GM12872 (cell line): Measurements from ENCODE around the gene CNST.

Source experiments
- CTCF ChIP-seq: IDR thresholded peaks from 3 replicates; pipeline ENCODE4 v1.5.1; 2011; ENCODE audit warnings: low read depth, mild to moderate bottlenecking, low read length, moderate library complexity; ENCODE audit not compliant: insufficient read depth

Gene CNST

GRCh38 chr1:246698466-246699094 is 132.3 kb downstream of the CNST start:
- no peak for TF ChIP-seq CTCF

DNA sequence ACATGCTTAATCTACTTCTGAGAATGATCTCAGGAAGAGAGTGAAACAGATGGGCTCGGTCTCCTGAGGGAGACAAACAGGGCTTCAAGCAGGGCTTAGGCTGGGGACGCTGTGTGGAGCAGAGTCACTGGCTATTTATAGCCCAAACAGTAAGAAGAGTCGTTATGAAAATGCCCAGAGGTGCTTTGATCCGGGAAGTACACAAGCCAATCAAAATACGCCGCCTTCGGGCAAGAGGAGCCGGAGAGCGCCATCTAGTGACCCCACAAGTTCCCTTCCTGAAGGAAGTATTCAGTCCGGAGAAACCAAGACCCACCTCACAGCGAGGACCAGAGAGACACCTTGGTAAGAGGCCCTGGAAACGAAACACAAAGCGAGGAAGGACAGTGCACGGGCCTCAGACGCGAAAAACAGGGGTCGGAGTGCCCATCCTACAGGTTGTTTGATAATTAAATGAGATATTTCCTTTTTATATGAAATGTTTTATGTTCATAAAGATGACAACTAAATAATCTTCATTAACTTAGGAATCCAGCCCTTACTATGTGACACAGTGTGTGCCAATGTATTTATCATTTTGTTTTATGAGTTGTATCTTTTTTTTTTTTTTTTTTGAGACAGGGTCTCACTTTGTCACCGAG is 133.0 kb downstream of the CNST start:
- peak; percentile 90 for TF ChIP-seq CTCF

DNA sequence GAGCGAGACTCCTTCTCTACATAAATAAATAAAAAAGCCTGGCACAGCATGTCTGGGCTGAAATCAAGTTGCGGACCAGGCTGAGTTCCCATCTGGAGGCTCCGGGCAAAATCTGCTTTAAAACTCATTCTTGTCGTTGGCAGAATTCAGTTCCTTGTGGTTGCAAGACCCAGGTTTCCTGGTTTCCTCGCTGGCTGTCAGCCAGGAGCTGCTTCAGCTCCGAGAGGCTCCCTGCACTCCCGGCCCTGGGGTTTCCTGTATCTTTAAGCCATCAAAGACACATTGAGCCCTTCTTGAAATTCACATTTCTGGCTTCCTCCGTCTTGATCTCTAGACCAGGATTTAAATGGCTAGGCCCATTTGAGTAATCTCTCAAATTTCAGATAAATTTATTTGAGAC is 137.3 kb downstream of the CNST start:
- no peak for TF ChIP-seq CTCF

- TF ChIP-seq CTCF: no peak
Observed at GRCh38 chr1:246705368-246705767, 139.1 kb downstream of the CNST start.

- no peak for TF ChIP-seq CTCF
Observed at GRCh38 chr1:246708166-246708565, 141.9 kb downstream of the CNST start.

GRCh38 chr1:246709196-246709595 is 142.9 kb downstream of the CNST start:
- no peak for TF ChIP-seq CTCF

DNA sequence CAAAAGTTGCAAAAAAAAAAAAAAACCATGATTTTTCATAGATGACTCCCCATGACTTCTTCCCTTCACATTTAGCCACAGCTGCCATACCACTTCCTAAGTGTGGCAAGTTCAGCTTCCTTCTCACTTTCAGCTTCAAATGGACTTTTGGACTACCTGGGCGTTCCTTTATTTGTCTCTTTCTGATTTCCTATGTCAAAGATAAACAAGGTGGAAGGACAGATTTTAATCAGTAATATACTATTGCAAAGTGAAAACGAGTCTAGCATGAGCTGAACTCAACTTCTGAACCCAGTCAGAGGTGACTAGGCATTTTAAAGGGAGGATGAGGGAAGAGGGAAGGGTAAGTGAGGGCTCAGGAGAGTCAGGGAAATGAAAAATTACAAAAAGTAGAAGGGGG is 143.6 kb downstream of the CNST start:
- TF ChIP-seq CTCF: no peak
